T-cell (primary cell): ENCODE data around the gene LCE1A. TPM values are rescaled to one million over a fixed set of nuclear protein-coding genes. Genes with fewer than 3 reads are reported as not detected.

Source experiments
- ATAC-seq, 4 experiments: fragments of 200-7000 bp in 3 of 4; fragments of 150-1000 bp in 1 of 4; cut with Tn5 transposase; replicated peaks in 1 of 4; 1 replicate in 3 of 4; 2 replicates in 1 of 4; pipeline ENCODE4 v1.10.0; 2021; ENCODE audit warnings: moderate library complexity in 3 of 4, mild to moderate bottlenecking in 2 of 4, moderate number of reproducible peaks in 1 of 4
- CTCF ChIA-PET, 2 donors: fragments of 300-600 bp; sonication (Branson Sonifier 250); formaldehyde crosslinking; loops; one replicate each; lab custom pipeline; 2022; ENCODE audit warnings: antibody characterized with exemption in 2 of 2; lab: Charles Lee
- POLR2A ChIA-PET, 2 donors: fragments of 300-600 bp; sonication (Branson Sonifier 250); formaldehyde crosslinking; loops; one replicate each; lab custom pipeline; 2022; ENCODE audit warnings: antibody characterized with exemption in 2 of 2; lab: Charles Lee
- DNase-seq, 35 experiments: peaks; one replicate each; pipeline versions ENCODE4 v3.0.0 to v3.0.0-alpha.2; 2013 to 2023
- H3K27ac ChIP-seq: one replicate; pipeline ENCODE4 v1.5.1; 2013; ENCODE audit warnings: low read length
- H3K27me3 ChIP-seq, 2 experiments: replicated peaks in 1 of 2; 1 replicate in 1 of 2; 2 replicates in 1 of 2; pipeline versions ENCODE4 v1.6.1 to v1.7.0; 2013; ENCODE audit warnings: low read length in 1 of 2, mixed read lengths in 1 of 2; ENCODE audit not compliant: control insufficient read depth in 2 of 2, insufficient read depth in 2 of 2; ENCODE audit errors: extremely low read depth in 1 of 2
- H3K36me3 ChIP-seq, 2 donors: 1 replicate in 1 of 2; 2 replicates in 1 of 2; pipeline versions ENCODE4 v1.6.1 to v1.7.0; 2013; ENCODE audit warnings: low read length in 1 of 2; ENCODE audit not compliant: control insufficient read depth in 2 of 2, insufficient read depth in 1 of 2; ENCODE audit errors: extremely low read depth in 1 of 2
- H3K4me1 ChIP-seq, 2 experiments: 1 replicate in 1 of 2; 2 replicates in 1 of 2; pipeline versions ENCODE4 v1.6.1 to v1.7.0; 2013; ENCODE audit warnings: low read length in 2 of 2, mixed read lengths in 1 of 2; ENCODE audit not compliant: insufficient read depth in 2 of 2, control insufficient read depth in 1 of 2; ENCODE audit errors: extremely low read depth in 1 of 2
- H3K4me3 ChIP-seq, 2 donors: 1 replicate in 1 of 2; 2 replicates in 1 of 2; pipeline versions ENCODE4 v1.5.1 to v1.7.0; 2013; ENCODE audit warnings: mild to moderate bottlenecking in 2 of 2, low read length in 1 of 2, moderate library complexity in 1 of 2; ENCODE audit not compliant: control insufficient read depth in 1 of 2; ENCODE audit errors: extremely low read depth in 1 of 2
- H3K9me3 ChIP-seq: 2 replicates; pipeline ENCODE4 v1.7.0; 2013
- H3K27ac Mint-ChIP-seq, 2 donors: one replicate each; pipeline ENCODE4 v1.8.0; 2020 to 2021; ENCODE audit warnings: mild to moderate bottlenecking in 2 of 2, mixed read lengths in 2 of 2
- H3K27me3 Mint-ChIP-seq, 2 donors: one replicate each; pipeline ENCODE4 v1.8.0; 2021 to 2022; ENCODE audit warnings: mixed read lengths in 2 of 2
- H3K36me3 Mint-ChIP-seq: one replicate; pipeline ENCODE4 v1.8.0; 2021; ENCODE audit warnings: mixed read lengths
- H3K4me1 Mint-ChIP-seq, 3 donors: one replicate each; pipeline ENCODE4 v1.8.0; 2020 to 2022; ENCODE audit warnings: mixed read lengths in 3 of 3, mild to moderate bottlenecking in 1 of 3
- H3K4me3 Mint-ChIP-seq, 3 donors: one replicate each; pipeline ENCODE4 v1.8.0; 2020 to 2022; ENCODE audit warnings: mild to moderate bottlenecking in 3 of 3, mixed read lengths in 3 of 3, moderate library complexity in 3 of 3
- H3K9me3 Mint-ChIP-seq, 3 donors: one replicate each; pipeline ENCODE4 v1.8.0; 2020 to 2022; ENCODE audit warnings: mixed read lengths in 3 of 3
- WGBS: methylation state at CpG from one replicate; pipeline ENCODE4 v1.1.5; 2013; ENCODE audit warnings: missing lambda C conversion rate; ENCODE audit not compliant: insufficient coverage; 5-methylcytosine and 5-hydroxymethylcytosine counted together
- total RNA-seq, 35 experiments: library from RNA in 6 of 35; stranded (reverse) in 6 of 35; fragments of 120-200 nt in 1 of 35; gene quantifications; one replicate each; pipeline versions ENCODE4 v1.2.1 to v1.2.4 and lab custom pipeline; 2013 to 2026

LCE1A gene
- total RNA-seq, 5 donors from 2014 or later (not counting 1 experiment from before 2014, with no cell fraction given), result not detected

DNA sequence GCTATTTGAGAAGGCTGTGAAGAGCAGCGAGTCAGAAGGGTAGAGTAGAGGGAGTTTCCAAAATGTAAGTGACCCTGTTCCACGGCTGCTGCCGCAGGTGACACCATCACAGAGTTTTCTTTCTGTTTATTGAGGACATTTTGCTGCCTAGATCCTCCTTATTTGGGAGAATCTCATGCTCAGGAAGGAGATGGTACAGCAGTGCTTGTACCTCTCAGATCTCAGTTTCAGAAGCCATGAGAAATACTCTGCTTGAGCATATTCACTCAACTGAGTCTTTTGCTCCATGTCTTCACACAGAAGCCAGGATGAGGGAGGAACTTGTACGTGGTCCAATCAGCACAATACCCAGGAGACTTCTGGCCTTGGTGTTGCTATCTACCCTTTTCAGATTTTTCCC is 34.1 kb downstream of the LCE1A start:
- DNase-seq (no peak), ATAC-seq (no peak)
- ChIA-PET CTCF (no interaction called here), POLR2A (no interaction called here)
- Histone ChIP-seq H3K9me3 (no peaks in the 10 kb centered on the region), H3K36me3 (no peaks in the 10 kb centered on the region), H3K27ac (no peak overlapping the region), H3K4me1 (no peaks in the 10 kb centered on the region), H3K4me3 (no peak overlapping the region), H3K27me3 (peaks cover 2 to 7% of the 10 kb centered on the region in 2 experiments)
- Mint-ChIP-seq H3K36me3 (no peaks in the 10 kb centered on the region), H3K4me3 (no peak overlapping the region), H3K9me3 (no peaks in the 10 kb centered on the region), H3K4me1 (no peaks in the 10 kb centered on the region), H3K27ac (no peak overlapping the region), H3K27me3 (peaks cover 2 to 11% of the 10 kb centered on the region in 2 donors)
- 71% methylated on average over 3 of the region's 4 CpGs for WGBS

DNA sequence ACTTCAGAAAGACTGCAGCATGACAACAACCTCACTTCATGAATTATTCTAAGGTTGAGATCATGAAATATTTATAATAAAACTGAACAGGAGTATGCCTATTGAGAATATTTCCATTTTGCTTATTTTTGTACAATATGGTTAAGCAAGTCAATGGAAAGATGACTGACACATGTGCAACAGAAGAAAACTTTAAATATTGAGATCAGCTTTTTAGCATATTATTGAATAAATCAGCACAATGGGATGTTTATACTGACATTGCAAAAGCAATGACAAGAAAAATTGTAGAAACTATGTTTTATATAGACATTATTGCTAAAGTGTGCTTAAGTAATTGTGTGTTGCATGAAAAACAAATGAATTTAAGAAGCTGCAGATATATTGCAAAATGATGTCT is 37.2 kb downstream of the LCE1A start:
- H3K4me3 Mint-ChIP-seq, result no peak overlapping the region
- H3K27me3 Mint-ChIP-seq, result peaks cover 2 to 3% of the 10 kb centered on the region in 2 donors
- H3K4me1 Mint-ChIP-seq, result no peaks in the 10 kb centered on the region
- no peaks in the 10 kb centered on the region for H3K4me1 ChIP-seq
- H3K27ac Mint-ChIP-seq, result no peak overlapping the region
- H3K36me3 ChIP-seq, result no peaks in the 10 kb centered on the region
- CTCF ChIA-PET, result interaction anchor here in 1 of 2 donors (0.8 kb wide), 1 partner anchor 11 kb away, joined by 5 read pairs; no protein-coding TSS in a partner anchor
- H3K27me3 ChIP-seq, result peaks cover 2 to 8% of the 10 kb centered on the region in 2 experiments
- no peaks in the 10 kb centered on the region for H3K9me3 Mint-ChIP-seq
- POLR2A ChIA-PET, result no interaction called here
- ATAC-seq (no peak), DNase-seq (no peak)
- H3K36me3 Mint-ChIP-seq, result no peaks in the 10 kb centered on the region
- H3K27ac ChIP-seq, result no peak overlapping the region
- no peak overlapping the region for H3K4me3 ChIP-seq
- H3K9me3 ChIP-seq, result no peaks in the 10 kb centered on the region

DNA sequence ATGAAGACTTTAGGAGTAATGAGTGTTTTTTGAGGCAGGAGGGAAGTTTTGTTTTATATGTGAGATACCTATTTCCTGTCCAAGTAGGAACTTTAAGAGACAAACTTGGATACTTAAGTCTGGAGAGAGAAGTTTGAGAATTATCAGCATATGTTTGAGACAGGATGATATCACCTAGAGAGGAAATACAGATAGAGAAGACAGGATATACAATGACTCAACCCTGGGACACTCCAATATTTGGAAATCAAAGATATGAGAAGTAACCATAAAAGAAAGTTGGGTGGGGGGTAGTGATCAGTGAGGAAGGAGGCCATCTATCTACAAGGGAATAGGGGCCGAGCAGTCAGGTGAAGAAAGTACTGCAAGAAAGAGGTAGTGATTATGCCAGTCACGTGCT is 39.0 kb downstream of the LCE1A start:
- ChIA-PET POLR2A (no interaction called here), CTCF (no interaction called here)
- Mint-ChIP-seq H3K36me3 (no peaks in the 10 kb centered on the region), H3K4me3 (no peak overlapping the region), H3K9me3 (no peaks in the 10 kb centered on the region), H3K27ac (no peak overlapping the region), H3K4me1 (no peaks in the 10 kb centered on the region), H3K27me3 (peaks cover 0 to 6% of the 10 kb centered on the region in 2 donors)
- H3K27ac ChIP-seq, result no peak overlapping the region
- H3K36me3 ChIP-seq, result no peaks in the 10 kb centered on the region
- DNase-seq (no peak), ATAC-seq (no peak)
- H3K27me3 ChIP-seq, result peaks cover 2 to 13% of the 10 kb centered on the region in 2 experiments
- WGBS, result 60% methylated on average over 2 of the region's 2 CpGs
- H3K4me1 ChIP-seq, result no peaks in the 10 kb centered on the region
- no peaks in the 10 kb centered on the region for H3K9me3 ChIP-seq
- H3K4me3 ChIP-seq, result no peak overlapping the region

DNA sequence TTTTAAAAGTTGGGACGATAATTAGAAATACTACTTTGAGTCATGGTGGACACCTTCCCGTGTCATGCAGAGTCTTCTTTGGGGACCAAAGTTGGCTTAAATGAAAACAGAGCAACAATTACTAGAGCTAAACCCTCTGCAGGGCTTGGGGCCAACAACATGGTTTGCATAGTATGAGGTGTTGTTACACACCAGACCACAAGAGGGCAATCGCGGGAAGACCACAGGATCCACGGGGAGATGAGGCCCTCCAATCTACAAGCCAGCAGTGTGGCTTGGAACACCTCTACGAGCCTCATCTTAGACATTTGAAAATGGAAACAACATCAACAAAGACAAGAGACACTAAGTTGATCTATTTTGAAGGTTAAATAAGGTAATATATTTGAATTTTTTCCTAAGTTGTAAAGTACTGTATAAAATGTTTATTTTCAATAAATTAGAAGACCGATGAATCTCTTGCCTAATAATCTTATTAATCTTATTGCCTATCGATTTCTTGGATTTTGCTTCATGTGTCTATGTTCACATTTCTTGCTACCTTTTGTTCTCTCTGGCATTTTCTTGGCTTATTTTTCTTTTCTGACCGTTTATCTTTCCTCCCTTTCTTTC is 42.6 kb downstream of the LCE1A start:
- no peak overlapping the region for H3K27ac ChIP-seq
- H3K36me3 ChIP-seq, result no peaks in the 10 kb centered on the region
- Mint-ChIP-seq H3K4me1 (no peaks in the 10 kb centered on the region), H3K36me3 (no peaks in the 10 kb centered on the region), H3K27me3 (peaks cover 8 to 10% of the 10 kb centered on the region in 2 donors), H3K9me3 (no peaks in the 10 kb centered on the region), H3K27ac (no peak overlapping the region), H3K4me3 (no peak overlapping the region)
- H3K27me3 ChIP-seq, result peaks cover 0 to 21% of the 10 kb centered on the region in 2 experiments
- H3K4me1 ChIP-seq, result no peaks in the 10 kb centered on the region
- DNase-seq (peak in 32 of 35 experiments; percentile 6 to 67 (median 32)), ATAC-seq (peak in 2 of 4 experiments; percentile 38 to 53)
- CTCF ChIA-PET, result interaction anchor here in 1 of 2 donors (1.1 kb wide), 1 partner anchor 8 kb away, joined by 4 read pairs; the partner anchor contains the start of gene SMCP
- POLR2A ChIA-PET, result no interaction called here
- no peaks in the 10 kb centered on the region for H3K9me3 ChIP-seq
- no peak overlapping the region for H3K4me3 ChIP-seq
- 88% methylated on average over 2 of the region's 9 CpGs for WGBS

DNA sequence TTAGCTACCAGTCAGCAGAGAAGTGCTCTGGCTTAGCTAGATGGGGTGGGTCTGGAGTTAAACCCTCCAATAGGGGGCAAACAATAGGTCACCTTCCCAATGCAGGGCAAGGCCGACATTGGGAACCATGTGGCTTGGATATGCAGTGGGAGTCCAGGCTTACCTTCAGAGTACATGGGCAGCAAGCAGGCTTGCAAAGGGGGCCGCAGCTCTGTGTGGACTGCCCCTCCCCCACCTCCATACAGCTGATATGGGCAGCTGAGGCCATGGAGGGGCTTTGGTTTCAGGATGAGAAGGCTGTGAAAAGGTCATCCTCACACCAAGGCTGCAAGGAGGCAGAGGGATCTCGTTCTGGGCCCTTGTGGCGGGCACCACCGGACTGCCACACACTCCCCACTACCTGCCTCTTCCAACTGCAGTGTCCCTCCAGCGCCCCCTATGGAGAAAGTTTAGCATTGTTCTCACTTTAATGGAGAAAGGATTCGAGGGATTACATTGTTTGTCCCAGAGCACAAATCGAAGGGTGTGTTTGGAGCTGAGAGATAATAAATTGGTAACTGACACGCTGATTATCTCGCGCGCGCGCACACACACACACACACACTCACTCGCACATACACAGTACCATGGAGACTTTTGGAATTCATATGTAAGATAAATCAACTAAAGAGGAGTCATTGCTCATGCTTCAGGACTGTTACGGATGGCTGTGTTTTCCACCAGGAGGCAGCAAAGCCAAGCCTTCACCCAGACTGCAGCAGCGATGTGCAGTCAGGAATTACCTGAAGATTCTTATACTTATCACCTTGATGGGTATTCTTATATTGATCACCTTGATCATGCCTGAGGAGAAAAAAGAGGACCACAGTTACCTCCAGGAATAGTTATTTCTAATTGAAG is 43.8 kb downstream of the LCE1A start:
- no CpG with 5 or more reads among the region's 17 CpGs for WGBS
- no peak for DNase-seq
- no peaks in the 10 kb centered on the region for H3K9me3 ChIP-seq
- Mint-ChIP-seq H3K27ac (no peak overlapping the region), H3K4me1 (no peaks in the 10 kb centered on the region), H3K4me3 (no peak overlapping the region), H3K9me3 (no peaks in the 10 kb centered on the region), H3K27me3 (peaks cover 10 to 16% of the 10 kb centered on the region in 2 donors), H3K36me3 (no peaks in the 10 kb centered on the region)
- no peaks in the 10 kb centered on the region for H3K36me3 ChIP-seq
- no peak overlapping the region for H3K4me3 ChIP-seq
- H3K27ac ChIP-seq, result no peak overlapping the region
- ChIA-PET POLR2A (interaction anchor here in 1 of 2 donors (0.9 kb wide), 1 partner anchor 404 kb away, joined by 4 read pairs; no protein-coding TSS in a partner anchor), CTCF (no interaction called here)
- H3K27me3 ChIP-seq, result peaks cover 0 to 19% of the 10 kb centered on the region in 2 experiments
- no peaks in the 10 kb centered on the region for H3K4me1 ChIP-seq
- ATAC-seq, result no peak

DNA sequence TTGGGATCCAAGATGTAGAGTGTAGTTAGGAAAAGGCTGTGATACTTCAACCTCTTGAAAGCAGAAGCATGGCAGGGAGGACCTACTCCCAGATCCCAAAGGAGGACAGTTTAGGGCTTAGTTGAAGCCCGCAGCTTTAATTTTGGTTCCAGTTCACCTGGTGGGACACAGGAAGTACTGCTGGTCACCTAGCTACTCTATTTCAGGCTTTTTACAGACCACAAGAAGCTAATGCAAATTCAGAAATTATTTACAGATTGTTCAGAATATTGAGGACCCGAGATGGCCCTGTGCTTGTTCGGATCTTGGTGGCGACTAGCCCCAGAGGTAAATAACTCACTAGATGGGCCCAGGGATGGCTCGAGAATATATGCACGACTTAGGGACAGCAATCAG is 44.5 kb downstream of the LCE1A start:
- H3K9me3 Mint-ChIP-seq, result no peaks in the 10 kb centered on the region
- POLR2A ChIA-PET, result interaction anchor here in 1 of 2 donors (0.9 kb wide), 1 partner anchor 404 kb away, joined by 4 read pairs; no protein-coding TSS in a partner anchor
- CTCF ChIA-PET, result no interaction called here
- no peak overlapping the region for H3K27ac Mint-ChIP-seq
- Histone ChIP-seq H3K9me3 (no peaks in the 10 kb centered on the region), H3K27ac (no peak overlapping the region), H3K4me3 (no peak overlapping the region), H3K4me1 (no peaks in the 10 kb centered on the region), H3K36me3 (no peaks in the 10 kb centered on the region), H3K27me3 (peaks cover 0 to 19% of the 10 kb centered on the region in 2 experiments)
- H3K36me3 Mint-ChIP-seq, result no peaks in the 10 kb centered on the region
- ATAC-seq (no peak), DNase-seq (no peak)
- no peak overlapping the region for H3K4me3 Mint-ChIP-seq
- H3K27me3 Mint-ChIP-seq, result peaks cover 14 to 16% of the 10 kb centered on the region in 2 donors
- no peaks in the 10 kb centered on the region for H3K4me1 Mint-ChIP-seq
- 89% methylated on average over 6 of the region's 6 CpGs for WGBS
